HG03196 (cell line): ENCODE measurements around the gene BEST4.
A peak's percentile ranks its signal among the peaks of the same experiment; 100 is the strongest.
"Not testable (repeated sequence)": the region's sequence is repeated elsewhere in the genome, so short reads cannot be mapped to it uniquely, and the experiment has no call there.

ENCODE experiments used
- ATAC-seq: cut with Tn5 transposase; IDR thresholded peaks from one replicate; pipeline ENCODE4 v1.9.1; 2021; ENCODE audit not compliant: unreplicated experiment

The BEST4 gene

GRCh38 chr1:44819608-44820327 lies 31.8 kb upstream of the BEST4 start:
- peak; percentile 70 for ATAC-seq

- no peak for ATAC-seq
These were observed 31.2 kb upstream of the BEST4 start for GRCh38 chr1:44819196-44819607.

GRCh38 chr1:44817771-44818495 lies 30.0 kb upstream of the BEST4 start:
- ATAC-seq = no peak

- ATAC-seq = no peak
These were observed 29.3 kb upstream of the BEST4 start for GRCh38 chr1:44817307-44817706.

GRCh38 chr1:44815926-44816325 lies 28.0 kb upstream of the BEST4 start:
- ATAC-seq = not testable (repeated sequence)

- ATAC-seq = no peak
These were observed 25.0 kb upstream of the BEST4 start for GRCh38 chr1:44812822-44813543.

- ATAC-seq = no peak
These were observed 23.3 kb upstream of the BEST4 start for GRCh38 chr1:44811234-44811633.

- not testable (repeated sequence) for ATAC-seq
These were observed 22.8 kb upstream of the BEST4 start for GRCh38 chr1:44810762-44811105.

GRCh38 chr1:44810101-44810761 lies 22.3 kb upstream of the BEST4 start:
- no peak for ATAC-seq

- ATAC-seq = peak; percentile 27
These were observed 21.3 kb upstream of the BEST4 start for GRCh38 chr1:44808938-44809917.

- ATAC-seq = peak; percentile 27
These were observed 20.3 kb upstream of the BEST4 start, which contains the start of gene BTBD19 for GRCh38 chr1:44808063-44808937. Gene BTBD19 (plus strand): TSS chr1:44808523. CDS start chr1:44808821, 298 bp downstream.

- peak; percentile 24 for ATAC-seq
These were observed 19.5 kb upstream of the BEST4 start for GRCh38 chr1:44807364-44808062.

- ATAC-seq = no peak
These were observed 18.9 kb upstream of the BEST4 start, which contains the start of gene DYNLT4 for GRCh38 chr1:44806704-44807363. Gene DYNLT4 (minus strand): TSS chr1:44807351. CDS start chr1:44806668, 683 bp downstream.

- no peak for ATAC-seq
These were observed 18.2 kb upstream of the BEST4 start for GRCh38 chr1:44806025-44806703.

- no peak for ATAC-seq
These were observed 17.5 kb upstream of the BEST4 start for GRCh38 chr1:44805311-44806024.

- no peak for ATAC-seq
These were observed 15.5 kb upstream of the BEST4 start for GRCh38 chr1:44803312-44804095.
